Frontal cortex (tissue), 4 donors: ENCODE results near the gene ZNF81. TPM values are rescaled to one million over a fixed set of nuclear protein-coding genes. Genes with fewer than 3 reads are reported as not detected.
A peak's percentile ranks its signal among the peaks of the same experiment; 100 is the strongest.
"Not testable (repeated sequence)": the region's sequence is repeated elsewhere in the genome, so short reads cannot be mapped to it uniquely, and the experiment has no call there.

Experiments
- DNase-seq, 2 donors: peaks; one replicate each; pipeline ENCODE4 v3.0.0; 2012; ENCODE audit warnings: low spot score in 2 of 2
- FAIRE-seq: peaks from 2 replicates; lab custom pipeline; 2012; peaks lifted over from hg19 to GRCh38; lab: Jason Lieb, UNC
- total RNA-seq: library from RNA; depleted of rRNA; stranded (reverse); fragments of >200 nt; gene quantifications from one replicate; pipeline ENCODE4 v1.2.3, GENCODE V29; 2014
- donor health status: control.
- donor health status: control.
- donor health status: control.

Gene ZNF81
- total RNA-seq, 1 donor from 2014 or later = 13.9 TPM

DNA sequence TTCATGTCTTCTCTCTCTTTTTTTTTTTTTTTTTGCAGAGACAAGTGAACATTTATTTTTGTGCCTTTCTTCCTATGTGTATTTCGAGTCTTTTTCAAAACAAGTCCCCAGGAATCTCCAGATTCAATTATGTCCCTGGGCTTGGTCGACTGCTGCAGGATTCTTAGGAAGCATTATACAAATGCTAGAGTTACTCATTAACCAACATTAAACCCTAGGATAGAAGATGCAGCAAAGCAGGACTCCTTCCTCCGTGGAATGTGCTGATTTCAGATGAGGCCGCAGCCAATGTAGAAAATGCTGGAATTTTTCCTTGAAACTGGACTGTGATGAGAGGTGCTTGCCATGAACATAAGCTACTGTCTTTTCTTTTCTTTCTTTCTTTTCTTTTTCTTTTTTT, 3.4 kb downstream of the ZNF81 start:
- FAIRE-seq (no peak), DNase-seq (no peak)

GRCh38 chrX:47843363-47843762, 6.7 kb downstream of the ZNF81 start:
- DNase-seq (no peak), FAIRE-seq (no peak)

DNA sequence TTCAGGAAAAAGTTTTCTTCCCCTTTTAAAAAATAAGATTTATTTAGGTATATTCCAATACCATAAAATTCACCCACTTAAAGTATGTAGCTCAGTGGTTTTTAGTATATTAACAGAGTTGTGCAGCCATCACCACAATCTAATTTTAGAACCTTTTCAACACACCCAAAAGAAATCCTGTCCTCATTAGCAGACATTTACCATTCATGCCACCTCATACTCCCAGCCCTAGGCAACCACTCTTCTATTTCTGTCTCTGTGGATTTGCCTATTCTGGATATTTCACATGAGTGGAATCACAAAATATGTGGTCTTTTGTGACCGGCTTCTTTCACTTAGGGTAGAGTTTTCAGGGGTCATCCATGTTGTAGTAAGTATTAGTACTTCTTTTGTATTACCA, 7.4 kb downstream of the ZNF81 start:
- no peak for DNase-seq
- no peak for FAIRE-seq

- DNase-seq (no peak), FAIRE-seq (no peak)
These were observed 9.3 kb downstream of the ZNF81 start for GRCh38 chrX:47846040-47846439.

GRCh38 chrX:47849778-47850177, 13.1 kb downstream of the ZNF81 start:
- FAIRE-seq (no peak), DNase-seq (no peak)

GRCh38 chrX:47850389-47850788, 13.7 kb downstream of the ZNF81 start:
- peak; percentile 3 for FAIRE-seq

GRCh38 chrX:47850901-47851300, 14.2 kb downstream of the ZNF81 start:
- no peak for FAIRE-seq
- DNase-seq = no peak

More at GRCh38 chrX:47850389-47850788, 13.7 kb downstream of the ZNF81 start:
- not testable (repeated sequence) for DNase-seq

GRCh38 chrX:47854474-47854873, 17.8 kb downstream of the ZNF81 start:
- FAIRE-seq (no peak), DNase-seq (no peak)

GRCh38 chrX:47859686-47860085, 23.0 kb downstream of the ZNF81 start:
- FAIRE-seq (no peak), DNase-seq (no peak)

DNA sequence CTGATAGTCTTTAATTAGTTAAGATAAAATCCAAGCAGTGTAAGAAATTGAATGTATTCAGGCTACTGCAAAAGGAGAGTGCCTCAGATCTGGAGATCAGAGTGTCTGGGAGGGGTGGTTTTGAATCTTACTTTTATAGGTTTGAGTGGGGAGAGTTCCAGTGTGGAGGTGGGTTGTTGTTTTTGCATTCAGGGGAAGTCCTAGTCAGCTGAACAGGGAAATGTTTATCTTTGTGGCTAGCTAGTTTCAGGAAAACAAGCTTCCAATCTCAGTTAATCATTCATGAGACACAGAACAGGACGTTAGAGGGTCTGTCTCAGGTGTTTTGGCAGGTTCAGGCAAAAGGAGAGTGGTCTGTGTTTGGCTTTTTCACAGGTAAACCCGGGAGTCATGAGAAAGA, 26.0 kb downstream of the ZNF81 start:
- FAIRE-seq = no peak
- DNase-seq = no peak

DNA sequence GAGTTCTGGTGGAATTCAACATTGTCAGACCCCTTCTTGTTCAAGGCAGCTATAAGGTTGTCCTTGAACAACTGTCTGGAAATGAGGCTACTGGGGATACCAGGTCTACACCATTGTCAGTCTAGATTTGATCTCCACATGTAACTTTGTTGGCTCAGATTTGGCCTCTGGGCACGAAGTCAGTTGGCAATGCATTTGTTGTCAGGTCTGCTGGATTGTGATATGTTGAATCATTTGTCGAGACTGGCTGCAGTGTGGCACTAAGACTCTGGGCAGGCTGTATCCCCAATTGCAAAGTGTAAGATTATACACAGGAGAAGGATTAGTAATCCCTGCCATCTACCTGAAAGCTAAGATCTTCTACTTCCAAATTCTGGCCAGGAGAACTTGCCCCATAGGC, 26.5 kb downstream of the ZNF81 start:
- no peak for DNase-seq
- no peak for FAIRE-seq

DNA sequence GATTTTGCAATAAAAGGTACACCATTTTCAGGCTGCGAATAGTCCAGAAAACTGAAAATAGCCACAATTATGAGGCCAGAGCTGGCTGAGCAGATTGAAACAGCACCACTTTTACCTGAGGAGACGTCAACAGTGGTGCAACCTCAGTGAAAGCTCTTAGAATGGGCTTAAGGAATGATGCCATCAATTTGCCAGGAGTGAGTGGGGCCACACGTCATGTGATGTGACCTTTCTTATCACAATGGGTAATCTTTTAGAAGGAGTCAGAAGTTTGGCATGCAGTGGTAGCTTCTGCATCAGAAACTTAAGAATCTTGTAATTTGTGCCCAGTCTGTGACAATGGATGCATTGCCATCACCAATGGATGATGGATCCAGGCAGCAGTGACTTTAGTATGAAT, 27.6 kb downstream of the ZNF81 start:
- DNase-seq (no peak), FAIRE-seq (no peak)

DNA sequence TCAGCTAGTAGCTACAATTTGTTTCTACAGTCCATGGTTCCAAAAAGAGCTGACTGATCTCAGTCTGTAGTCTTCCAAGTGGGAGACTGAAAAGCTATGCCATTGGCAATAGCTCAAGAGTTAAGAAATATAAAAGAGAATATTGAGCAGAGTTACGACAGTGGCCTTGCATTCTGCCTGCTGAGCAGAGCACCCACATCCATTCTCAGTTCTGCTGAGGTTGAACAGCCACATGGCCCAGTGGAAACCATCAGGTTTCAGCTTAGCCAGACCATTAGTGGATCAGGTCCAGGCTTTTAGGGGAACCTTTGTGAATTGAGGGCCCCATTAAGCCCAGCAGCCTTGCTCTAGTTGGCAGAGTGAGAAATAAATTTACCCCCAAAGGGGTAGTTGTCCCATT, 28.1 kb downstream of the ZNF81 start:
- FAIRE-seq (no peak), DNase-seq (no peak)

DNA sequence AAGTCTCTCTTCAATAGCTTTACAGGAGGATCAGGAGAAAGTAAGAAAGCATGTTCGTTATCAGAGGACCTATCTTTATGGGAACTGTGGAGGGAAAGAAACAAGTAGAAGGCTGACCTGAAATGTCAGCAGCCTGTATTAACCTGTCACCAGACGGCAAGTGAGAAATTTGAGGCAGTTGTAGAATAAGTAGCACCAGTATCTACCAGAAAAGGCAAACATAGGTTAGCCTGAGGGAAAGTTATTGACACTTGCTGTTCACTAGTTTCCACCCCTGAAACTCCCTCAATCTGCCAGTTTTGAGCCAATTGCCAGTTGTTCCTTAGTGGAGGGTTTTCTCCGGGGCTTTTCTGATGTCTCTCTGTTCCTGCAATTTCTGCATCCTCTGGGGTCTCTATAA, 36.4 kb downstream of the ZNF81 start:
- no peak for FAIRE-seq
- DNase-seq = no peak

GRCh38 chrX:47877327-47877726, 40.6 kb downstream of the ZNF81 start:
- no peak for DNase-seq
- no peak for FAIRE-seq

DNA sequence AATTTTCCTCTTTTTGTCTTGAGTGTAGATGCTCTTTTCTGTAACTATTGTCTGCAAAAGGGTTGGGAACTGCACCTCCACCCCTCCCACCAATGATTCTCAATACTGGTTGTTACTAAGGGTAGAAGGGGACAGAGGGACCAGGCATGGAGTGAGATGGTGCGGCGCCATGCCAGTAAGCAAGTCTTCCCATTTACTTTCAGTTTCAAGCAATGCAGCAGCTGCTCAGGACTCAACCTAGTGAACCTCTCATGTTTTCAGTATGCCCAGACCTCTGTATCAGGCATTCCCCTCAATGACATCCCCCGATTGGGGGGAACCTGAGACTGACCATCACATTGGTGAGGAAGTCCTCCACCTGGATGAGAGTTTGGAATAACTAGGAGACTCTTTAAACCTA, 41.5 kb downstream of the ZNF81 start:
- DNase-seq = no peak
- no peak for FAIRE-seq

DNA sequence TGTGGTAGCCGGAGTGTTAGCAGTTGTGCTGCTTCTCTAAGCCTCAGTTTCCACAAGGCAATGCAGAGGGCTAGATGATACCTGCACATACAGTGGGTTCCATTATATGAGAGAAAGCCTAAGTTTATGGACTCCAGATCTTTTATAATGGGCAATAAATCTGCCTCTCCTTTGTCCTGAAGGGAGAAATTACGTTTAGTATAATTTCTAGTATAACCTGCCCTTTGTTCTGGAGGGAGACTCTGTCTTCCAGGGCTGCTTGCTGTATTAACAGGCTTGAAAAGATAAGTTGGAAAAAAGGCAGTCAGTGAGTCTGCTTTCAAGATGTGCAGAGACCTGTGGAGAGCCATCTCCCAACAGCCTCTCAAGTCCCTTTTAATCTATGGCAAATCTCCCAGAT, 42.8 kb downstream of the ZNF81 start:
- FAIRE-seq = no peak
- no peak for DNase-seq

GRCh38 chrX:47880927-47881326, 44.2 kb downstream of the ZNF81 start:
- FAIRE-seq (no peak), DNase-seq (no peak)

GRCh38 chrX:47885501-47885900, 48.8 kb downstream of the ZNF81 start:
- DNase-seq (no peak), FAIRE-seq (no peak)

DNA sequence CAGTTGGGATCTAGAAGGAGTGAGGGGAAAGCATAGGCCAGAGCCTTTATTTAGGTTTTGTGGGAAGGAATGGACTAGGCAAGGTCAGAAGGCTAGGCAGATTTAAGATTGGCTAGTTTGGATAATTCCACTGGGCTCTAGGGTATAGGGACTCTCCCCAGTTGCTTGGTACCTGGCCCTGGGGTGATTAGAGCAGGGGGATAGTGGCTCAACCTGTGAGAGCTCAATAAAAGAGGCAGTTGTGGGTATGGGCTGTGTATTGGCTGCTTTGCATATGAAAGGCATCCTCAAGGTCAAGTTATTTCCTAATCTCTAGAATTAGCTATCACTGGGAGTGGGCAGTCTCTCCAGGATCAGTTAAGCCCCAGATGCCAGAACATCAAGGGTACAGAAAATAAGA, 61.3 kb downstream of the ZNF81 start:
- no peak for FAIRE-seq
- DNase-seq = no peak

- no peak for FAIRE-seq
- no peak for DNase-seq
These were observed 64.1 kb downstream of the ZNF81 start for GRCh38 chrX:47900833-47901232.

DNA sequence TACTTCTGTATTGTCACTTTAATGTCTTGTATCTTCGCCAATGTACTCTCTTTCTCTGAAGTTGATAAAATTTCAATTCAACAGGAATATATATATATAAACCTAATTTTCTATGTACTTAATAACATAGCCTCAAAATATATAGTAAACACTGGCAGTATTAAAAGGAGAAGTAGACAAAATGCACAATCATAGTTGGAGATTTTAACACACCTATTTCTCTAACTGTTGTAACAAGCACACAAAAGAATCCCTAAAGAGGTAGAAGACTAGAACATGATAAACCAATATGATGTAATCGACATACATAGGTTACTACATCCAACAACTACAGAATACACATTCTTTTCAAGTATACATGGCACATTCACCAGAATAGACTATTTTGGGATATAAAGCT, 65.5 kb downstream of the ZNF81 start:
- no peak for FAIRE-seq
- DNase-seq = no peak

DNA sequence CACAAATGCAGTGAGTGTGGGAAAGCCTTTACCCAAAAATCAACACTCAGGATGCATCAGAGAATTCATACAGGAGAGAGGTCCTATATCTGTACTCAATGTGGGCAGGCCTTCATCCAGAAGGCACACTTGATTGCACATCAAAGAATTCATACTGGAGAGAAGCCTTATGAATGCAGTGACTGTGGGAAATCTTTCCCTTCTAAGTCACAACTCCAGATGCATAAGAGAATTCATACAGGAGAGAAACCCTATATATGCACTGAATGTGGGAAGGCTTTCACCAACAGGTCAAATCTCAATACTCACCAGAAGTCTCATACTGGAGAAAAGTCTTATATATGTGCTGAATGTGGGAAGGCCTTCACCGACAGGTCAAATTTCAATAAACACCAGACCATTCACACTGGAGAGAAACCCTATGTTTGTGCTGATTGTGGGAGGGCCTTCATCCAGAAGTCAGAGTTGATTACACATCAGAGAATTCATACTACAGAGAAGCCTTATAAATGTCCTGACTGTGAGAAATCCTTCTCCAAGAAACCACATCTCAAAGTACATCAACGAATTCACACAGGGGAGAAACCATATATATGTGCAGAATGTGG, 79.3 kb downstream of the ZNF81 start:
- no peak for FAIRE-seq
- DNase-seq = no peak
